ENCODE data around the gene POLR2E. TPM values are rescaled to one million over a fixed set of nuclear protein-coding genes. Genes with fewer than 3 reads are reported as not detected.

The POLR2E gene
- total RNA-seq, 2 donors from 2014 or later = 225 to 254 TPM

GRCh38 chr19:1054102-1055027, 40.8 kb downstream of the POLR2E start:
- H3K36me3 Mint-ChIP-seq (ENCODE audit: low read depth) = peaks cover 31% of the 10 kb centered on the region
- H3K9me3 ChIP-seq (ENCODE audit: control insufficient read depth, low read length) = peaks cover 18% of the 10 kb centered on the region

DNA sequence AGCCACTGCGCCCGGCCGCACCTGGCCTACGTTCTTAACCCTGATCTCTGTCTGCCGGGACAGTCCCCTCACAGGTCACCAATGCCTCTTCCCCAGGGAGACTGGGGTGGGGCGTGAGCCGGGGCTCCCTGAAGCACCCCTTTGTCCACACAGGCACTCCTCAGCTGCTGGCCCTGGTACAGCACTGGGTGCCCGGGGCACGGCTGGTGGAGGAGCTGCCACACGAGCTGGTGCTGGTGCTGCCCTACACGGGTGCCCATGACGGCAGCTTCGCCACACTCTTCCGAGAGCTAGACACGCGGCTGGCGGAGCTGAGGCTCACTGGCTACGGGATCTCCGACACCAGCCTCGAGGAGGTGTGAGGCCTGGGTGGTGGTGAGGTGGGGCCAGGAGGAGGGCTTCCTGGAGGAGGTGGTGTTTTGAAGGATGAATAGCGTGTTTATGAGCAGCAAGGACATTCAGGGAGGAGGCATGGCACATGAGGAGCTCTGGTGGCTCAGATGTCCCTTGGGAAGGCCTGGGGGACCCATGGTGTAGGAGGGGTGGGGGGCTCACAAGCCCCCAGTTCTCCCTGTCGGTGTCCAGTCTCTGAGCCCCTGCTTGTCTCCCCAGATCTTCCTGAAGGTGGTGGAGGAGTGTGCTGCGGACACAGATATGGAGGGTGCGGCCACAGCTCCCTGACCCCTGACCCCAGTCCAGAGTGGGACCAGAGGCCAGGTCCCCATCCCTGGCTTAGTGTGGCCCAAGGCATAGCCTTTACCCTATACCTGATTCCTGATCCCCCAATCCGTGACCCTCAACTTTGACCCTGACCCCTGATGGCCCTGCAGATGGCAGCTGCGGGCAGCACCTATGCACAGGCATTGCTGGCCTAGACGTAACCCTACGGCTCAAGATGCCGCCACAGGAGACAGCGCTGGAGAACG, 41.7 kb downstream of the POLR2E start:
- Histone ChIP-seq H3K27ac (ENCODE audit: low read depth, low read length) (no peak overlapping the region), H3K27me3 (ENCODE audit: control insufficient read depth, insufficient read depth, low read length, poor library complexity, severe bottlenecking) (no peaks in the 10 kb centered on the region), H3K4me3 (ENCODE audit: low read length) (no peak overlapping the region), H3K9ac (ENCODE audit: extremely low read depth, low read length, poor library complexity, severe bottlenecking) (no peak overlapping the region), H3K36me3 (ENCODE audit: control insufficient read depth, insufficient read depth, low read length) (peaks cover 32% of the 10 kb centered on the region), H3K4me1 (ENCODE audit: control insufficient read depth, insufficient read depth, low read length) (no peaks in the 10 kb centered on the region), H3K9me3 (ENCODE audit: control insufficient read depth, low read length) (peaks cover 18% of the 10 kb centered on the region)
- H3K4me3 Mint-ChIP-seq = no peak overlapping the region
- no peak overlapping the region for H3K27ac Mint-ChIP-seq
- no peak for TF ChIP-seq CTCF (conservative IDR thresholded peaks at IDR 0.05)
- peaks cover 30% of the 10 kb centered on the region for H3K36me3 Mint-ChIP-seq (ENCODE audit: low read depth)
- no peaks in the 10 kb centered on the region for H3K9me3 Mint-ChIP-seq
- DNase-seq = no peak
- no peaks in the 10 kb centered on the region for H3K27me3 Mint-ChIP-seq (ENCODE audit: insufficient read depth)
- WGBS, 2 experiments (ENCODE audit: insufficient coverage in 1 of 2, insufficient read length in 1 of 2) = 92 to 97% methylated on average over 26 to 31 of the region's 31 CpGs
- H3K4me1 Mint-ChIP-seq = no peaks in the 10 kb centered on the region

More at GRCh38 chr19:1054102-1055027, 40.8 kb downstream of the POLR2E start:
- H3K9ac ChIP-seq (ENCODE audit: extremely low read depth, low read length, poor library complexity, severe bottlenecking) = no peak overlapping the region
- H3K4me1 Mint-ChIP-seq = no peaks in the 10 kb centered on the region
- H3K27me3 ChIP-seq (ENCODE audit: control insufficient read depth, insufficient read depth, low read length, poor library complexity, severe bottlenecking) = no peaks in the 10 kb centered on the region
- H3K36me3 ChIP-seq (ENCODE audit: control insufficient read depth, insufficient read depth, low read length) = peaks cover 37% of the 10 kb centered on the region
- no peak for TF ChIP-seq CTCF (conservative IDR thresholded peaks at IDR 0.05)
- H3K4me3 Mint-ChIP-seq = no peak overlapping the region
- no peak overlapping the region for H3K27ac Mint-ChIP-seq
- H3K27ac ChIP-seq (ENCODE audit: low read depth, low read length) = no peak overlapping the region
- no peak overlapping the region for H3K4me3 ChIP-seq (ENCODE audit: low read length)
- H3K4me1 ChIP-seq (ENCODE audit: control insufficient read depth, insufficient read depth, low read length) = no peaks in the 10 kb centered on the region
- WGBS, 2 experiments (ENCODE audit: insufficient coverage in 1 of 2, insufficient read length in 1 of 2) = 89 to 96% methylated on average over 7 to 28 of the region's 28 CpGs
- H3K27me3 Mint-ChIP-seq (ENCODE audit: insufficient read depth) = no peaks in the 10 kb centered on the region
- DNase-seq = no peak
- H3K9me3 Mint-ChIP-seq = no peaks in the 10 kb centered on the region

DNA sequence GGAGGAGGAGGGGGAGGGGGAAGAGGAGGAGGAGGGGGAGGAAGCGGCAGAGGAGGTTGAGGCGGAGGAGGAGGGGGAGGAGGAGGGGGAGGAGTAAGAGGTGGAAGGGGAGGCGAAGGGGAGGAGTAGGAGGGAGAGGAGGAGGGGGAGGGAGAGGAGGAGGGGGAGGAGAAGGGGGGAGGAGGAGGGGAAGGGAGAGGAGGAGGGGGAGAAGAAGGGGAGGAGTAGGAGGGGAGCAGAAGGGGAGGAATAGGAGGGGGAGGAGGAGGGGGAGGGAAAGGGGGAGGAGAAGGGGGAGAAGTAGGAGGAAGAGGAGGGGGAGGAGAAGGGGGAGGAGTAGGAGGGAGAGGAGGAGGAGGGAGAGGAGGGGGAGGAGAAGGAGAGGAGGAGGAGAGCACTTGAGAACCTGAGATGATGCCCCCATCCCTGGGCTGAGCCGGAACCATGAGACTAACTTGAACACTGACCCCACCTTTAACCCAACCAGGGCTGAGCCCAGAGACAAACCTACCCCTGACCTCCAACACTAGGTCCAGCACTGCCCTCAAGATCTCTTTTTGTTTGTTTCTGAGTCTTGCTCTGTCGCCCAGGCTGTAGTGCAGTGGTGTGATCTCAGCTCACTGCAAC, 42.7 kb downstream of the POLR2E start:
- 90 to 100% methylated on average over 2 of the region's 5 CpGs for WGBS, 2 experiments (ENCODE audit: insufficient coverage in 1 of 2, insufficient read length in 1 of 2)
- H3K27ac Mint-ChIP-seq = no peak overlapping the region
- H3K4me3 ChIP-seq (ENCODE audit: low read length) = no peak overlapping the region
- H3K36me3 ChIP-seq (ENCODE audit: control insufficient read depth, insufficient read depth, low read length) = peaks cover 23% of the 10 kb centered on the region
- H3K4me1 Mint-ChIP-seq = no peaks in the 10 kb centered on the region
- no peak overlapping the region for H3K27ac ChIP-seq (ENCODE audit: low read depth, low read length)
- H3K4me1 ChIP-seq (ENCODE audit: control insufficient read depth, insufficient read depth, low read length) = no peaks in the 10 kb centered on the region
- peaks cover 11% of the 10 kb centered on the region for H3K9me3 ChIP-seq (ENCODE audit: control insufficient read depth, low read length)
- no peaks in the 10 kb centered on the region for H3K9me3 Mint-ChIP-seq
- H3K27me3 Mint-ChIP-seq (ENCODE audit: insufficient read depth) = no peaks in the 10 kb centered on the region
- DNase-seq = no peak
- H3K27me3 ChIP-seq (ENCODE audit: control insufficient read depth, insufficient read depth, low read length, poor library complexity, severe bottlenecking) = no peaks in the 10 kb centered on the region
- H3K36me3 Mint-ChIP-seq (ENCODE audit: low read depth) = peaks cover 27% of the 10 kb centered on the region
- H3K9ac ChIP-seq (ENCODE audit: extremely low read depth, low read length, poor library complexity, severe bottlenecking) = no peak overlapping the region
- TF ChIP-seq CTCF (conservative IDR thresholded peaks at IDR 0.05) = no peak
- no peak overlapping the region for H3K4me3 Mint-ChIP-seq

Data from endodermal cell (in vitro differentiated cells).